HEK293 (cell line): ENCODE data around the gene GABPB1.

Experiments
- CTCF ChIA-PET: fragments of 350-600 bp; formaldehyde crosslinking; extraction: SDS; loops from one replicate; lab custom pipeline; 2021; ENCODE audit warnings: antibody characterized with exemption; lab: Yijun Ruan, JAX
- POLR2A ChIA-PET: fragments of 300-600 bp; formaldehyde crosslinking; extraction: SDS; loops from one replicate; lab custom pipeline; 2020; ENCODE audit warnings: antibody characterized with exemption, inconsistent platforms; lab: Yijun Ruan, JAX
- H3K27ac ChIP-seq: fragments of 200-500 bp; sonication (Bioruptor generic); 2 replicates; pipeline ENCODE4 v1.5.1; 2014; ENCODE audit warnings: low read depth, low read length, control low read depth, inconsistent platforms; ENCODE audit errors: extremely low read depth
- H3K36me3 ChIP-seq, 2 experiments: fragments of 200-500 bp in 1 of 2; sonication (Bioruptor generic) in 1 of 2; 1 replicate in 1 of 2; 2 replicates in 1 of 2; pipeline ENCODE4 v1.5.1; 2014 to 2017; ENCODE audit warnings: inconsistent platforms in 2 of 2, low read length in 2 of 2; ENCODE audit not compliant: control insufficient read depth in 2 of 2, insufficient read depth in 1 of 2
- H3K4me1 ChIP-seq: fragments of 200-500 bp; sonication (Bioruptor generic); 2 replicates; pipeline ENCODE4 v1.5.1; 2014; ENCODE audit warnings: mild to moderate bottlenecking, low read length, inconsistent platforms; ENCODE audit not compliant: control insufficient read depth, insufficient read depth
- H3K4me3 ChIP-seq: 2 replicates; pipeline ENCODE4 v1.5.1; 2011; ENCODE audit warnings: low read depth, mild to moderate bottlenecking, control low read depth, low read length, moderate library complexity
- H3K9me3 ChIP-seq: fragments of 200-500 bp; sonication (Bioruptor generic); 2 replicates; pipeline ENCODE4 v1.5.1; 2014; ENCODE audit warnings: low read depth, low read length, inconsistent platforms; ENCODE audit not compliant: control insufficient read depth, insufficient read depth
- BCL6B ChIP-seq: fragments of 450-650 bp; formaldehyde crosslinking; IDR thresholded peaks from 2 replicates; pipeline ENCODE4 v1.5.1; 2017; ENCODE audit warnings: missing biosample characterization, missing genetic modification characterization
- KLF8 ChIP-seq: fragments of 450-650 bp; formaldehyde crosslinking; IDR thresholded peaks from 2 replicates; pipeline ENCODE4 v1.5.1; 2016; ENCODE audit warnings: missing biosample characterization, missing genetic modification characterization
- MYNN ChIP-seq: fragments of 450-650 bp; formaldehyde crosslinking; IDR thresholded peaks from 2 replicates; pipeline ENCODE4 v1.5.1; 2016; ENCODE audit warnings: missing biosample characterization, missing genetic modification characterization, borderline replicate concordance
- MZF1 ChIP-seq: fragments of 450-650 bp; formaldehyde crosslinking; IDR thresholded peaks from 2 replicates; pipeline ENCODE4 v1.5.1; 2017; ENCODE audit warnings: missing biosample characterization, missing genetic modification characterization, borderline replicate concordance
- OSR2 ChIP-seq: fragments of 450-650 bp; formaldehyde crosslinking; IDR thresholded peaks from 2 replicates; pipeline ENCODE4 v1.5.1; 2016; ENCODE audit warnings: missing biosample characterization, missing genetic modification characterization
- PRDM6 ChIP-seq: fragments of 450-650 bp; formaldehyde crosslinking; IDR thresholded peaks from 2 replicates; pipeline ENCODE4 v1.5.1; 2017; ENCODE audit warnings: missing biosample characterization, missing genetic modification characterization
- YY1 ChIP-seq: fragments of 450-650 bp; formaldehyde crosslinking; IDR thresholded peaks from 2 replicates; pipeline ENCODE4 v1.5.1; 2018; ENCODE audit warnings: missing biosample characterization, missing genetic modification characterization
- ZBTB1 ChIP-seq: fragments of 450-650 bp; formaldehyde crosslinking; IDR thresholded peaks from 2 replicates; pipeline ENCODE4 v1.5.1; 2016; ENCODE audit warnings: missing biosample characterization, missing genetic modification characterization
- ZNF112 ChIP-seq: fragments of 450-650 bp; formaldehyde crosslinking; IDR thresholded peaks from 2 replicates; pipeline ENCODE4 v1.5.0; 2017; ENCODE audit warnings: missing biosample characterization, missing genetic modification characterization
- ZNF138 ChIP-seq: fragments of 450-650 bp; formaldehyde crosslinking; IDR thresholded peaks from 2 replicates; pipeline ENCODE4 v1.5.1; 2016; ENCODE audit warnings: missing biosample characterization, missing genetic modification characterization, borderline replicate concordance
- ZNF184 ChIP-seq: fragments of 450-650 bp; IDR thresholded peaks from 2 replicates; pipeline ENCODE4 v1.5.1; 2018; ENCODE audit warnings: missing biosample characterization, mild to moderate bottlenecking, missing genetic modification characterization
- ZNF202 ChIP-seq: fragments of 450-650 bp; formaldehyde crosslinking; IDR thresholded peaks from 2 replicates; pipeline ENCODE4 v1.5.1; 2016; ENCODE audit warnings: missing biosample characterization, missing genetic modification characterization, borderline replicate concordance
- ZNF221 ChIP-seq: fragments of 450-650 bp; formaldehyde crosslinking; IDR thresholded peaks from 2 replicates; pipeline ENCODE4 v1.5.1; 2017; ENCODE audit warnings: missing biosample characterization, missing genetic modification characterization, borderline replicate concordance
- ZNF24 ChIP-seq: fragments of 450-650 bp; formaldehyde crosslinking; IDR thresholded peaks from 2 replicates; pipeline ENCODE4 v1.5.1; 2016; ENCODE audit warnings: missing biosample characterization, missing genetic modification characterization
- ZNF26 ChIP-seq: fragments of 450-650 bp; formaldehyde crosslinking; IDR thresholded peaks from 2 replicates; pipeline ENCODE4 v1.5.1; 2016; ENCODE audit warnings: missing biosample characterization, missing genetic modification characterization
- ZNF302 ChIP-seq: fragments of 450-650 bp; formaldehyde crosslinking; IDR thresholded peaks from 2 replicates; pipeline ENCODE4 v1.5.1; 2016; ENCODE audit warnings: missing biosample characterization, missing genetic modification characterization, low read depth
- ZNF311 ChIP-seq: fragments of 450-650 bp; formaldehyde crosslinking; IDR thresholded peaks from 2 replicates; pipeline ENCODE4 v1.5.1; 2017; ENCODE audit warnings: missing biosample characterization, missing genetic modification characterization, borderline replicate concordance
- ZNF416 ChIP-seq: fragments of 450-650 bp; formaldehyde crosslinking; IDR thresholded peaks from 2 replicates; pipeline ENCODE4 v1.5.1; 2016; ENCODE audit warnings: missing biosample characterization, missing genetic modification characterization
- ZNF449 ChIP-seq: fragments of 450-650 bp; formaldehyde crosslinking; IDR thresholded peaks from 2 replicates; pipeline ENCODE4 v1.5.1; 2017; ENCODE audit warnings: missing biosample characterization, mild to moderate bottlenecking, missing genetic modification characterization, moderate library complexity
- ZNF473 ChIP-seq: fragments of 450-650 bp; formaldehyde crosslinking; IDR thresholded peaks from 2 replicates; pipeline ENCODE4 v1.5.1; 2017; ENCODE audit warnings: missing biosample characterization, missing genetic modification characterization
- ZNF488 ChIP-seq: fragments of 450-650 bp; formaldehyde crosslinking; IDR thresholded peaks from 2 replicates; pipeline ENCODE4 v1.5.1; 2016; ENCODE audit warnings: missing biosample characterization, missing genetic modification characterization
- ZNF513 ChIP-seq: fragments of 450-650 bp; IDR thresholded peaks from 2 replicates; pipeline ENCODE4 v1.5.1; 2018; ENCODE audit warnings: missing biosample characterization, missing genetic modification characterization
- ZNF530 ChIP-seq: fragments of 450-650 bp; formaldehyde crosslinking; IDR thresholded peaks from 2 replicates; pipeline ENCODE4 v1.5.1; 2016; ENCODE audit warnings: low read depth, missing biosample characterization, missing genetic modification characterization
- ZNF600 ChIP-seq: fragments of 450-650 bp; formaldehyde crosslinking; IDR thresholded peaks from 2 replicates; pipeline ENCODE4 v1.5.1; 2016; ENCODE audit warnings: missing biosample characterization, missing genetic modification characterization
- ZNF658 ChIP-seq: fragments of 450-650 bp; formaldehyde crosslinking; IDR thresholded peaks from 2 replicates; pipeline ENCODE4; 2016; ENCODE audit warnings: missing biosample characterization, missing genetic modification characterization
- ZNF664 ChIP-seq: fragments of 450-650 bp; formaldehyde crosslinking; IDR thresholded peaks from 2 replicates; pipeline ENCODE4 v1.5.1; 2016; ENCODE audit warnings: missing biosample characterization, missing genetic modification characterization
- ZNF707 ChIP-seq: fragments of 450-650 bp; formaldehyde crosslinking; IDR thresholded peaks from 2 replicates; pipeline ENCODE4 v1.5.1; 2016; ENCODE audit warnings: missing biosample characterization, missing genetic modification characterization
- ZNF768 ChIP-seq: fragments of 450-650 bp; formaldehyde crosslinking; IDR thresholded peaks from 2 replicates; pipeline ENCODE4 v1.5.1; 2018; ENCODE audit warnings: missing biosample characterization, mild to moderate bottlenecking, missing genetic modification characterization
- ZSCAN23 ChIP-seq: fragments of 450-650 bp; formaldehyde crosslinking; IDR thresholded peaks from 2 replicates; pipeline ENCODE4 v1.5.1; 2016; ENCODE audit warnings: missing biosample characterization, missing genetic modification characterization

Gene GABPB1

GRCh38 chr15:50256188-50257041, 98.6 kb downstream of the GABPB1 start (continued):
- TF ChIP-seq MYNN: no peak
- TF ChIP-seq ZNF112: no peak
- no peak for TF ChIP-seq ZNF473
- TF ChIP-seq YY1: no peak
- no peak for TF ChIP-seq ZNF311 (tag by site-specific recombination)
- TF ChIP-seq ZNF768 (tag by site-specific recombination): no peak
- TF ChIP-seq ZNF416 (tag by site-specific recombination): no peak
- no peak for TF ChIP-seq MZF1
- TF ChIP-seq ZNF707 (tag by site-specific recombination): no peak
- no peak for TF ChIP-seq ZNF138 (tag by site-specific recombination)
- peak; percentile 94 for TF ChIP-seq OSR2 (tag by site-specific recombination)
- no peak for TF ChIP-seq BCL6B (tag by site-specific recombination)
- peak; percentile 61; the same call in 1 of the 2 replicates for TF ChIP-seq ZNF24
- TF ChIP-seq ZNF488: no peak
- no peak for TF ChIP-seq ZSCAN23 (tag by site-specific recombination)
- TF ChIP-seq ZBTB1: no peak
- no peak for TF ChIP-seq ZNF302
- peak; percentile 32; the same call in 1 of the 2 replicates for TF ChIP-seq ZNF600 (tag by site-specific recombination)
- 0 out of 2 replicates have a peak, but pooled peaks have one; percentile 35 for TF ChIP-seq KLF8
- TF ChIP-seq ZNF184 (tag by site-specific recombination): no peak
- no peak for TF ChIP-seq ZNF202 (tag by site-specific recombination)
- TF ChIP-seq ZNF221 (tag by site-specific recombination): no peak
- no peak for TF ChIP-seq ZNF664 (tag by site-specific recombination)

GRCh38 chr15:50252556-50252955, 102.4 kb downstream of the GABPB1 start:
- Histone ChIP-seq H3K27ac (no peak overlapping the region), H3K4me3 (no peak overlapping the region), H3K36me3 (no peaks in the 10 kb centered on the region), H3K4me1 (no peaks in the 10 kb centered on the region), H3K9me3 (no peaks in the 10 kb centered on the region)
- POLR2A ChIA-PET: no interaction called here
- CTCF ChIA-PET: interaction anchor here (0.6 kb wide), 1 partner anchor 10 kb away, joined by 3 read pairs; no protein-coding TSS in a partner anchor
- no peak for TF ChIP-seq ZNF26 (tag by site-specific recombination)
- no peak for TF ChIP-seq ZNF138 (tag by site-specific recombination)
- TF ChIP-seq ZNF658 (tag by site-specific recombination): no peak
- no peak for TF ChIP-seq ZNF513
- no peak for TF ChIP-seq ZNF449 (tag by site-specific recombination)
- TF ChIP-seq ZNF530: no peak
- TF ChIP-seq PRDM6 (tag by site-specific recombination): no peak
